H9 (cell line): ENCODE measurements around the gene COQ4. TPM values are rescaled to one million over a fixed set of nuclear protein-coding genes. Genes with fewer than 3 reads are reported as not detected.

Source experiments
- DNase-seq: peaks from one replicate; pipeline ENCODE4 v3.0.0-alpha.2; 2017
- H2AFZ ChIP-seq: one replicate; pipeline ENCODE4 v1.6.1; 2013; ENCODE audit warnings: mild to moderate bottlenecking, low read length, control low read depth, moderate library complexity
- H2AK5ac ChIP-seq: 2 replicates; pipeline ENCODE4 v1.6.1; 2013; ENCODE audit warnings: low read length, control low read depth, mixed read lengths; ENCODE audit not compliant: insufficient read length
- H2BK120ac ChIP-seq: one replicate; pipeline ENCODE4 v1.6.1; 2013; ENCODE audit warnings: low read depth, mild to moderate bottlenecking, low read length, control low read depth, inconsistent platforms; ENCODE audit not compliant: poor library complexity, severe bottlenecking
- H2BK12ac ChIP-seq: 2 replicates; pipeline ENCODE4 v1.6.1; 2013; ENCODE audit warnings: low read length, control low read depth, mixed read lengths, low read depth; ENCODE audit not compliant: insufficient read length
- H2BK15ac ChIP-seq: 2 replicates; pipeline ENCODE4 v1.6.1; 2013; ENCODE audit warnings: low read depth, low read length, control low read depth
- H2BK20ac ChIP-seq: one replicate; pipeline ENCODE4 v1.6.1; 2013; ENCODE audit warnings: low read depth, mild to moderate bottlenecking, low read length, control low read depth, inconsistent platforms; ENCODE audit not compliant: poor library complexity, severe bottlenecking
- H2BK5ac ChIP-seq: 2 replicates; pipeline ENCODE4 v1.6.1; 2013; ENCODE audit warnings: low read length, control low read depth, mixed read lengths; ENCODE audit not compliant: insufficient read length
- H3K14ac ChIP-seq: 2 replicates; pipeline ENCODE4 v1.6.1; 2013; ENCODE audit warnings: low read length, control low read depth; ENCODE audit not compliant: insufficient read depth
- H3K18ac ChIP-seq: 2 replicates; pipeline ENCODE4 v1.6.1; 2013; ENCODE audit warnings: low read depth, mild to moderate bottlenecking, mixed read lengths, low read length, control low read depth; ENCODE audit not compliant: insufficient read length
- H3K23ac ChIP-seq: 2 replicates; pipeline ENCODE4 v1.6.1; 2013; ENCODE audit warnings: low read length, control low read depth, mixed read lengths, low read depth; ENCODE audit not compliant: insufficient read length
- H3K23me2 ChIP-seq: 2 replicates; pipeline ENCODE4 v1.6.1; 2013; ENCODE audit warnings: low read depth, mild to moderate bottlenecking, mixed read lengths, low read length, control low read depth; ENCODE audit not compliant: insufficient read length, poor library complexity, severe bottlenecking
- H3K27ac ChIP-seq: 2 replicates; pipeline ENCODE4 v1.5.1; 2013; ENCODE audit warnings: low read length, control low read depth, mixed read lengths, low read depth; ENCODE audit not compliant: insufficient read length
- H3K27me3 ChIP-seq: 2 replicates; pipeline ENCODE4 v1.6.1; 2013; ENCODE audit warnings: low read length, control low read depth, inconsistent platforms; ENCODE audit not compliant: insufficient read depth
- H3K4ac ChIP-seq: 2 replicates; pipeline ENCODE4 v1.6.1; 2013; ENCODE audit warnings: low read depth, mild to moderate bottlenecking, control low read depth, inconsistent platforms, low read length, moderate library complexity
- H3K4me1 ChIP-seq: 2 replicates; pipeline ENCODE4 v1.6.1; 2013; ENCODE audit warnings: low read length, control low read depth, inconsistent platforms; ENCODE audit not compliant: insufficient read depth
- H3K4me2 ChIP-seq: 2 replicates; pipeline ENCODE4 v1.6.1; 2013; ENCODE audit warnings: low read length, control low read depth, mixed read lengths; ENCODE audit not compliant: insufficient read length, insufficient read depth
- H3K56ac ChIP-seq: 2 replicates; pipeline ENCODE4 v1.6.1; 2013; ENCODE audit warnings: low read depth, mild to moderate bottlenecking, mixed read lengths, low read length, control low read depth; ENCODE audit not compliant: insufficient read length
- H3K79me1 ChIP-seq: 2 replicates; pipeline ENCODE4 v1.6.1; 2013; ENCODE audit warnings: low read depth, mild to moderate bottlenecking, moderate library complexity, low read length, control low read depth, inconsistent platforms; ENCODE audit not compliant: insufficient read depth, poor library complexity, severe bottlenecking
- H3K79me2 ChIP-seq: 2 replicates; pipeline ENCODE4 v1.6.1; 2013; ENCODE audit warnings: low read length, control low read depth, inconsistent platforms; ENCODE audit not compliant: insufficient read depth
- H3K9ac ChIP-seq: 2 replicates; pipeline ENCODE4 v1.6.1; 2013; ENCODE audit warnings: low read length, control low read depth, mixed read lengths; ENCODE audit not compliant: insufficient read length; ENCODE audit errors: extremely low read depth
- H3K9me3 ChIP-seq: one replicate; pipeline ENCODE4 v1.6.1; 2013; ENCODE audit warnings: low read depth, low read length, inconsistent platforms; ENCODE audit not compliant: control insufficient read depth
- H3T11ph ChIP-seq: one replicate; pipeline ENCODE4 v1.6.1; 2013; ENCODE audit warnings: mild to moderate bottlenecking, low read length, control low read depth, inconsistent platforms
- H4K20me1 ChIP-seq: one replicate; pipeline ENCODE4 v1.6.1; 2013; ENCODE audit not compliant: control insufficient read depth, insufficient read length, insufficient read depth
- H4K5ac ChIP-seq: 2 replicates; pipeline ENCODE4 v1.6.1; 2013; ENCODE audit warnings: low read depth, mild to moderate bottlenecking, mixed read lengths, low read length, control low read depth; ENCODE audit not compliant: insufficient read length
- H4K8ac ChIP-seq: replicated peaks from 2 replicates; pipeline ENCODE4 v1.6.1; 2013; ENCODE audit warnings: low read length, control low read depth, mixed read lengths, low read depth; ENCODE audit not compliant: insufficient read length
- H4K91ac ChIP-seq: 2 replicates; pipeline ENCODE4 v1.6.1; 2013; ENCODE audit warnings: low read depth, mild to moderate bottlenecking, moderate library complexity, mixed read lengths, low read length, control low read depth; ENCODE audit not compliant: insufficient read length
- H3K27ac Mint-ChIP-seq, 3 experiments: 2 replicates in 2 of 3; 3 replicates in 1 of 3; pipeline ENCODE4 v1.8.0; 2020 to 2021; ENCODE audit warnings: mixed read lengths in 3 of 3, mild to moderate bottlenecking in 1 of 3, moderate library complexity in 1 of 3
- H3K27me3 Mint-ChIP-seq: 2 replicates; pipeline ENCODE4 v1.8.0; 2021; ENCODE audit warnings: low read depth, mild to moderate bottlenecking, moderate library complexity, mixed read lengths
- H3K36me3 Mint-ChIP-seq, 3 experiments: 2 replicates in 2 of 3; 3 replicates in 1 of 3; pipeline ENCODE4 v1.8.0; 2020 to 2021; ENCODE audit warnings: low read depth in 3 of 3, mixed read lengths in 3 of 3; ENCODE audit not compliant: insufficient read depth in 1 of 3
- H3K4me1 Mint-ChIP-seq, 2 experiments: 2 replicates each; pipeline ENCODE4 v1.8.0; 2020; ENCODE audit warnings: mixed read lengths in 2 of 2
- H3K4me3 Mint-ChIP-seq, 2 experiments: 2 replicates in 1 of 2; 3 replicates in 1 of 2; pipeline ENCODE4 v1.8.0; 2020 to 2021; ENCODE audit warnings: mild to moderate bottlenecking in 2 of 2, mixed read lengths in 2 of 2, moderate library complexity in 1 of 2
- H3K9me3 Mint-ChIP-seq, 2 experiments: 2 replicates in 1 of 2; 3 replicates in 1 of 2; pipeline ENCODE4 v1.8.0; 2020; ENCODE audit warnings: mild to moderate bottlenecking in 2 of 2, mixed read lengths in 2 of 2, moderate library complexity in 1 of 2
- WGBS: extraction: QIAGEN DNeasy Blood & Tissue Kit; methylation state at CpG from one replicate; pipeline ENCODE4 v1.1.7; 2013; ENCODE audit warnings: missing lambda C conversion rate, low lambda C conversion rate, mixed read lengths; ENCODE audit not compliant: insufficient read length; ENCODE audit errors: extremely low coverage; 5-methylcytosine and 5-hydroxymethylcytosine counted together
- total RNA-seq: library from RNA; stranded (reverse); gene quantifications from 2 replicates; pipeline ENCODE4 v1.2.1, GENCODE V29; 2021
- TF ChIP-seq, protein P1 (sequence below): fragments of 200-600 bp; sonication (generic); conservative IDR thresholded peaks from 3 replicates; pipeline ENCODE4 v1.8.0; 2021; ENCODE audit warnings: antibody characterized with exemption, mild to moderate bottlenecking

Gene COQ4
- total RNA-seq, 1 experiment from 2014 or later, result 38.4 TPM

DNA sequence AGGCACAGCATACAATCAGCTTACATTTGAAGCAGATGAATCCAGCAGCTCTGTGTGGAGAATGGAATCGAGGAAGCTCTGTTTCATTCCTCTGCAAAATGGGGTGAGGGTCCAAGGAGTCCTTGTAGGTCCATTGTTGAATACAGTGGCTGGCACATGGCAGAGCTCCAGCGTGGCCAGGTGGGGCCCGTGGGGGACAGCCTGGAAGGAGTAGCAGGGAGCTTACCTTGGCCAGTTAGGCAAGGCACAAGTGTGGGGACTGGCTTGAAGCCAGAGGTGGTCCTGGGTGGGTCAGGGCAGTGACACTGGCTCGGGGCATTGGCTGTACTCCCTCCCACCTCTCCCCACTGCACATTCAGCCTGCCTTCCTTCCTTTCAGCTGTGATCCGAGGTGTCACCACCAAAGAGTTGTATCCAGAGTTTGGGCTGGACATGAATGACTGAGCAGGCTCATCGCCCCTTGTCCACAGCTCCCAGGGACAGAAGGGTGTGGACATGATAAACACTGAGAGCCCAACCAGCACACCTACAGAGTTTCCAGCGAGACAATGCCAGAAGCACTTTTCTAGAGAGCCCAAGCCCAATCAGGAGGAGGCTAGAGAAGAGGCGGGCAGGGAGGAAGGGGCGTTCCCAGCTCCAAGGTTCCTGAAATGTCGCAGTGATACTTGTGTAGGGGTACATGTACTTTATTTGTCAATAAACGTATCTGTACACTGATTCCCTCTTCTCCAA lies 34.2 kb upstream of the COQ4 start:
- Histone ChIP-seq H2AK5ac (no peak overlapping the region), H3K4ac (no peak overlapping the region), H3K9me3 (no peaks in the 10 kb centered on the region), H2AFZ (no peak overlapping the region), H4K20me1 (no peaks in the 10 kb centered on the region), H3K18ac (no peak overlapping the region), H4K8ac (no peak overlapping the region), H3K23ac (no peak overlapping the region), H2BK12ac (no peak overlapping the region), H4K5ac (no peak overlapping the region), H3K79me2 (0 out of 2 replicates have a peak, but pooled peaks cover 1% of the 10 kb centered on the region), H3T11ph (no peak overlapping the region), H3K27ac (no peak overlapping the region), H2BK5ac (no peak overlapping the region), H3K4me2 (no peak overlapping the region), H3K23me2 (no peaks in the 10 kb centered on the region), H2BK20ac (no peak overlapping the region), H3K4me1 (no peaks in the 10 kb centered on the region), H3K9ac (no peak overlapping the region), H4K91ac (no peak overlapping the region), H3K79me1 (no peaks in the 10 kb centered on the region), H3K27me3 (no peaks in the 10 kb centered on the region), H2BK15ac (no peak overlapping the region), H3K14ac (no peak overlapping the region), H2BK120ac (no peak overlapping the region), H3K56ac (no peak overlapping the region)
- Mint-ChIP-seq H3K36me3 (peaks cover 6 to 20% (median 12%) of the 10 kb centered on the region in 3 experiments; a peak in 6 of 7 replicates), H3K27ac (peak overlapping the region in 2 of 3 experiments; percentile 45 to 80; a peak in 2 of 7 replicates), H3K4me3 (no peak overlapping the region), H3K4me1 (no peaks in the 10 kb centered on the region), H3K27me3 (no peaks in the 10 kb centered on the region; the same call in 1 of the 2 replicates), H3K9me3 (no peaks in the 10 kb centered on the region)
- no CpG with 5 or more reads among the region's 11 CpGs for WGBS
- TF ChIP-seq, protein P1, sequence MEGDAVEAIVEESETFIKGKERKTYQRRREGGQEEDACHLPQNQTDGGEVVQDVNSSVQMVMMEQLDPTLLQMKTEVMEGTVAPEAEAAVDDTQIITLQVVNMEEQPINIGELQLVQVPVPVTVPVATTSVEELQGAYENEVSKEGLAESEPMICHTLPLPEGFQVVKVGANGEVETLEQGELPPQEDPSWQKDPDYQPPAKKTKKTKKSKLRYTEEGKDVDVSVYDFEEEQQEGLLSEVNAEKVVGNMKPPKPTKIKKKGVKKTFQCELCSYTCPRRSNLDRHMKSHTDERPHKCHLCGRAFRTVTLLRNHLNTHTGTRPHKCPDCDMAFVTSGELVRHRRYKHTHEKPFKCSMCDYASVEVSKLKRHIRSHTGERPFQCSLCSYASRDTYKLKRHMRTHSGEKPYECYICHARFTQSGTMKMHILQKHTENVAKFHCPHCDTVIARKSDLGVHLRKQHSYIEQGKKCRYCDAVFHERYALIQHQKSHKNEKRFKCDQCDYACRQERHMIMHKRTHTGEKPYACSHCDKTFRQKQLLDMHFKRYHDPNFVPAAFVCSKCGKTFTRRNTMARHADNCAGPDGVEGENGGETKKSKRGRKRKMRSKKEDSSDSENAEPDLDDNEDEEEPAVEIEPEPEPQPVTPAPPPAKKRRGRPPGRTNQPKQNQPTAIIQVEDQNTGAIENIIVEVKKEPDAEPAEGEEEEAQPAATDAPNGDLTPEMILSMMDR, result no peak
- DNase-seq, result no peak
